Neuronal stem cell (in vitro differentiated cells): Measurements from ENCODE around the gene APBA1.

Experiments
- DNase-seq: peaks from one replicate; pipeline ENCODE4 v3.0.0-alpha.2; 2013; ENCODE audit warnings: low spot score
- H2AFZ ChIP-seq: one replicate; pipeline ENCODE4 v1.6.1; 2013; ENCODE audit warnings: mild to moderate bottlenecking, low read length, inconsistent platforms
- H2AK5ac ChIP-seq: 2 replicates; pipeline ENCODE4 v1.6.1; 2013; ENCODE audit warnings: low read depth, mild to moderate bottlenecking, inconsistent platforms, low read length, moderate library complexity, mixed read lengths
- H2BK120ac ChIP-seq: 2 replicates; pipeline ENCODE4 v1.6.1; 2013; ENCODE audit warnings: low read depth, mild to moderate bottlenecking, inconsistent platforms, low read length, moderate library complexity, mixed read lengths
- H2BK12ac ChIP-seq: one replicate; pipeline ENCODE4 v1.6.1; 2013; ENCODE audit warnings: low read length, inconsistent platforms
- H2BK15ac ChIP-seq: 2 replicates; pipeline ENCODE4 v1.6.1; 2013; ENCODE audit warnings: mild to moderate bottlenecking, low read length, inconsistent platforms, mixed read lengths
- H2BK5ac ChIP-seq: one replicate; pipeline ENCODE4 v1.6.1; 2013; ENCODE audit warnings: inconsistent platforms, mild to moderate bottlenecking, low read length, moderate library complexity
- H3K14ac ChIP-seq: one replicate; pipeline ENCODE4 v1.6.1; 2013; ENCODE audit warnings: low read length, inconsistent platforms
- H3K18ac ChIP-seq: 2 replicates; pipeline ENCODE4 v1.6.1; 2013; ENCODE audit warnings: low read length, inconsistent platforms
- H3K23ac ChIP-seq: 2 replicates; pipeline ENCODE4 v1.6.1; 2013; ENCODE audit warnings: low read depth, mild to moderate bottlenecking, mixed read lengths, low read length, inconsistent platforms; ENCODE audit not compliant: poor library complexity
- H3K27ac ChIP-seq: replicated peaks from 3 replicates; pipeline ENCODE4 v1.5.1; 2013; ENCODE audit warnings: low read length, inconsistent platforms
- H3K27me3 ChIP-seq, 3 experiments: 2 replicates each; pipeline ENCODE4 v1.6.1; 2013; ENCODE audit warnings: low read length in 3 of 3, mild to moderate bottlenecking in 2 of 3, inconsistent platforms in 1 of 3, low read depth in 1 of 3, mixed read lengths in 1 of 3, moderate library complexity in 1 of 3; ENCODE audit not compliant: control insufficient read depth in 3 of 3, insufficient read depth in 3 of 3
- H3K36me3 ChIP-seq, 2 donors: replicated peaks in 1 of 2; 2 replicates each; pipeline ENCODE4 v1.6.1; 2013; ENCODE audit warnings: low read length in 2 of 2; ENCODE audit not compliant: control insufficient read depth in 2 of 2, insufficient read depth in 2 of 2
- H3K4ac ChIP-seq: 2 replicates; pipeline ENCODE4 v1.6.1; 2013; ENCODE audit warnings: inconsistent platforms, mild to moderate bottlenecking, low read length, moderate library complexity
- H3K4me1 ChIP-seq, 2 donors: 1 replicate in 1 of 2; 2 replicates in 1 of 2; pipeline ENCODE4 v1.6.1; 2013; ENCODE audit warnings: low read length in 2 of 2, low read depth in 1 of 2; ENCODE audit not compliant: control insufficient read depth in 2 of 2, insufficient read depth in 1 of 2
- H3K4me2 ChIP-seq: one replicate; pipeline ENCODE4 v1.6.1; 2013; ENCODE audit warnings: mild to moderate bottlenecking, low read length, inconsistent platforms; ENCODE audit not compliant: insufficient read depth, poor library complexity, severe bottlenecking
- H3K4me3 ChIP-seq, 2 donors: 2 replicates each; pipeline ENCODE4 v1.5.1; 2013; ENCODE audit warnings: low read length in 2 of 2, mild to moderate bottlenecking in 2 of 2, inconsistent platforms in 1 of 2, moderate library complexity in 1 of 2
- H3K79me1 ChIP-seq: one replicate; pipeline ENCODE4 v1.6.1; 2013; ENCODE audit warnings: low read depth, mild to moderate bottlenecking, inconsistent platforms, low read length, moderate library complexity
- H3K9ac ChIP-seq: one replicate; pipeline ENCODE4 v1.6.1; 2013; ENCODE audit warnings: mild to moderate bottlenecking, low read depth, low read length, inconsistent platforms; ENCODE audit not compliant: poor library complexity
- H3K9me3 ChIP-seq, 2 donors: replicated peaks in 1 of 2; 2 replicates each; pipeline versions ENCODE3 to v1.6.1; 2013; ENCODE audit warnings: low read length in 2 of 2, mild to moderate bottlenecking in 2 of 2, inconsistent platforms in 1 of 2, low read depth in 1 of 2, mixed read lengths in 1 of 2, moderate library complexity in 1 of 2; ENCODE audit not compliant: control insufficient read depth in 2 of 2, insufficient read depth in 1 of 2
- H4K8ac ChIP-seq: one replicate; pipeline ENCODE4 v1.6.1; 2013; ENCODE audit warnings: low read depth, mild to moderate bottlenecking, inconsistent platforms, low read length, moderate library complexity
- H4K91ac ChIP-seq: one replicate; pipeline ENCODE4 v1.6.1; 2013; ENCODE audit warnings: low read length, low read depth, mild to moderate bottlenecking, inconsistent platforms; ENCODE audit not compliant: poor library complexity
- WGBS, 2 donors: extraction: QIAGEN DNeasy Blood & Tissue Kit; methylation state at CpG; one replicate each; pipeline ENCODE4 v1.1.7; 2013; ENCODE audit warnings: missing lambda C conversion rate in 2 of 2, mixed read lengths in 1 of 2; ENCODE audit not compliant: insufficient read length in 2 of 2, insufficient replicate concordance in 1 of 2; ENCODE audit errors: extremely low coverage in 2 of 2; 5-methylcytosine and 5-hydroxymethylcytosine counted together

Gene APBA1

GRCh38 chr9:69468380-69468779, 203.8 kb downstream of the APBA1 start:
- H2BK12ac ChIP-seq = no peak overlapping the region
- H3K23ac ChIP-seq = no peak overlapping the region
- H3K27ac ChIP-seq = no peak overlapping the region
- no CpG with 5 or more reads among the region's 1 CpG for WGBS, 2 donors
- no peak overlapping the region for H3K4me3 ChIP-seq
- no peak overlapping the region for H3K18ac ChIP-seq
- no peak overlapping the region for H3K14ac ChIP-seq
- H3K4me1 ChIP-seq = peaks cover 10 to 11% of the 10 kb centered on the region in 2 donors
- no peaks in the 10 kb centered on the region for H3K9me3 ChIP-seq
- DNase-seq = no peak
- H3K4me2 ChIP-seq = no peak overlapping the region
- no peak overlapping the region for H2BK120ac ChIP-seq
- H2AK5ac ChIP-seq = no peak overlapping the region
- no peaks in the 10 kb centered on the region for H3K36me3 ChIP-seq
- H3K79me1 ChIP-seq = no peaks in the 10 kb centered on the region
- H4K8ac ChIP-seq = no peak overlapping the region
- no peak overlapping the region for H2BK15ac ChIP-seq
- H2AFZ ChIP-seq = no peak overlapping the region
- H3K4ac ChIP-seq = no peak overlapping the region
- no peaks in the 10 kb centered on the region for H3K27me3 ChIP-seq
- H3K9ac ChIP-seq = no peak overlapping the region
- H4K91ac ChIP-seq = no peak overlapping the region
- no peak overlapping the region for H2BK5ac ChIP-seq

- no peaks in the 10 kb centered on the region for H3K27me3 ChIP-seq
- no peak overlapping the region for H4K8ac ChIP-seq
- H3K4me1 ChIP-seq = peaks cover 6 to 8% of the 10 kb centered on the region in 2 donors
- no peak overlapping the region for H3K18ac ChIP-seq
- no peaks in the 10 kb centered on the region for H3K79me1 ChIP-seq
- H2BK5ac ChIP-seq = no peak overlapping the region
- H3K4ac ChIP-seq = no peak overlapping the region
- no peak overlapping the region for H2BK12ac ChIP-seq
- H3K9ac ChIP-seq = no peak overlapping the region
- no peak overlapping the region for H2AK5ac ChIP-seq
- H4K91ac ChIP-seq = no peak overlapping the region
- no peak overlapping the region for H2AFZ ChIP-seq
- H2BK120ac ChIP-seq = no peak overlapping the region
- no peak for DNase-seq
- no peak overlapping the region for H3K4me2 ChIP-seq
- no peak overlapping the region for H3K14ac ChIP-seq
- no peak overlapping the region for H2BK15ac ChIP-seq
- no peak overlapping the region for H3K23ac ChIP-seq
- H3K4me3 ChIP-seq = no peak overlapping the region
- no CpG with 5 or more reads among the region's 8 CpGs for WGBS, 2 donors
- H3K27ac ChIP-seq = no peak overlapping the region
- H3K36me3 ChIP-seq = no peaks in the 10 kb centered on the region
- no peaks in the 10 kb centered on the region for H3K9me3 ChIP-seq
Observed at GRCh38 chr9:69466151-69466550, 206.0 kb downstream of the APBA1 start.

GRCh38 chr9:69465473-69465872, 206.7 kb downstream of the APBA1 start:
- Histone ChIP-seq H3K9ac (no peak overlapping the region), H2AFZ (no peak overlapping the region), H3K4ac (no peak overlapping the region), H3K36me3 (no peaks in the 10 kb centered on the region), H3K27ac (no peak overlapping the region), H3K4me3 (no peak overlapping the region), H2BK5ac (no peak overlapping the region), H4K91ac (no peak overlapping the region), H3K4me1 (peaks cover 5 to 8% of the 10 kb centered on the region in 2 donors), H2BK12ac (no peak overlapping the region), H2BK120ac (no peak overlapping the region), H3K9me3 (no peaks in the 10 kb centered on the region), H3K14ac (no peak overlapping the region), H3K4me2 (no peak overlapping the region), H3K23ac (no peak overlapping the region), H3K27me3 (no peaks in the 10 kb centered on the region), H2BK15ac (no peak overlapping the region), H3K18ac (no peak overlapping the region), H2AK5ac (no peak overlapping the region), H3K79me1 (no peaks in the 10 kb centered on the region), H4K8ac (no peak overlapping the region)
- WGBS, 2 donors = no CpG with 5 or more reads among the region's 3 CpGs
- DNase-seq = no peak

- Histone ChIP-seq H3K4me3 (no peak overlapping the region), H3K9me3 (no peaks in the 10 kb centered on the region), H2AK5ac (no peak overlapping the region), H3K79me1 (no peaks in the 10 kb centered on the region), H3K27me3 (no peaks in the 10 kb centered on the region), H3K27ac (peak overlapping the region; percentile 35), H2BK15ac (no peak overlapping the region), H2AFZ (peak overlapping the region; percentile 3), H2BK12ac (no peak overlapping the region), H4K8ac (no peak overlapping the region), H4K91ac (no peak overlapping the region), H3K4me1 (peaks cover 5 to 8% of the 10 kb centered on the region in 2 donors), H3K23ac (no peak overlapping the region), H3K14ac (no peak overlapping the region), H3K18ac (peak overlapping the region; percentile 61), H2BK5ac (no peak overlapping the region), H3K9ac (no peak overlapping the region), H2BK120ac (no peak overlapping the region), H3K4ac (no peak overlapping the region), H3K36me3 (no peaks in the 10 kb centered on the region), H3K4me2 (no peak overlapping the region)
- no peak for DNase-seq
- no CpG with 5 or more reads among the region's 11 CpGs for WGBS, 2 donors
Observed at GRCh38 chr9:69463497-69464068, 208.6 kb downstream of the APBA1 start.
